Breast epithelium (tissue), 4 donors: ENCODE data around the gene ANO3. TPM values are rescaled to one million over a fixed set of nuclear protein-coding genes. Genes with fewer than 3 reads are reported as not detected.

Experiments used
- DNase-seq, 2 donors: peaks; one replicate each; pipeline ENCODE4 v3.0.0-alpha.2; 2019; ENCODE audit warnings: low spot score in 2 of 2
- H3K27ac ChIP-seq, 2 donors: fragments of 200-600 bp; sonication (generic) in 1 of 2; one replicate each; pipeline ENCODE4 v1.5.1; 2016 to 2019; ENCODE audit warnings: mild to moderate bottlenecking in 1 of 2
- H3K27me3 ChIP-seq, 2 donors: fragments of 200-600 bp; sonication (generic) in 1 of 2; one replicate each; pipeline versions ENCODE4 v1.5.1 to v1.6.0; 2017 to 2019; ENCODE audit warnings: control low read depth in 1 of 2, mild to moderate bottlenecking in 1 of 2
- H3K36me3 ChIP-seq: fragments of 200-600 bp; one replicate; pipeline ENCODE4 v1.5.1; 2019
- H3K4me1 ChIP-seq, 2 donors: fragments of 200-600 bp; sonication (generic); one replicate each; pipeline ENCODE4 v1.5.1; 2016 to 2019; ENCODE audit warnings: control low read depth in 1 of 2
- H3K4me3 ChIP-seq, 3 donors: fragments of 200-600 bp; sonication (generic); 1 replicate in 2 of 3; 2 replicates in 1 of 3; pipeline ENCODE4 v1.5.1; 2016 to 2019; ENCODE audit warnings: mild to moderate bottlenecking in 3 of 3, moderate library complexity in 2 of 3
- H3K9me3 ChIP-seq, 2 donors: fragments of 200-600 bp; sonication (generic) in 1 of 2; one replicate each; pipeline ENCODE4 v1.5.1; 2016 to 2019; ENCODE audit warnings: control low read depth in 1 of 2
- POLR2A ChIP-seq: fragments of 450-650 bp; IDR thresholded peaks from one replicate; pipeline ENCODE4 v1.6.1; 2016; ENCODE audit warnings: antibody characterized with exemption, mild to moderate bottlenecking, moderate library complexity
- POLR2AphosphoS5 ChIP-seq, 3 donors: sonication (generic); formaldehyde crosslinking; IDR thresholded peaks; one replicate each; pipeline ENCODE4 v1.6.1; 2017; ENCODE audit warnings: antibody characterized with exemption in 3 of 3
- intact Hi-C: fragments of 100-400 bp; cut with DNase I; formaldehyde crosslinking; loops from one replicate; pipeline ENCODE4 v1.15.1; 2023; ENCODE audit warnings: low total_unique reads
- total RNA-seq, 3 donors: library from RNA; depleted of rRNA; stranded (reverse); fragments of >200 nt; gene quantifications; one replicate each; pipeline ENCODE4 v1.1.0, GENCODE V29; 2016
- TF ChIP-seq, protein P1 (sequence below), 3 donors: fragments of 450-650 bp; IDR thresholded peaks; one replicate each; pipeline ENCODE4 v1.5.1; 2016 to 2017; ENCODE audit warnings: antibody characterized with exemption in 3 of 3, mild to moderate bottlenecking in 3 of 3, moderate library complexity in 3 of 3

ANO3 gene
- total RNA-seq, 3 donors from 2014 or later, result 0.29 to 9.0 (median 0.66) TPM

DNA sequence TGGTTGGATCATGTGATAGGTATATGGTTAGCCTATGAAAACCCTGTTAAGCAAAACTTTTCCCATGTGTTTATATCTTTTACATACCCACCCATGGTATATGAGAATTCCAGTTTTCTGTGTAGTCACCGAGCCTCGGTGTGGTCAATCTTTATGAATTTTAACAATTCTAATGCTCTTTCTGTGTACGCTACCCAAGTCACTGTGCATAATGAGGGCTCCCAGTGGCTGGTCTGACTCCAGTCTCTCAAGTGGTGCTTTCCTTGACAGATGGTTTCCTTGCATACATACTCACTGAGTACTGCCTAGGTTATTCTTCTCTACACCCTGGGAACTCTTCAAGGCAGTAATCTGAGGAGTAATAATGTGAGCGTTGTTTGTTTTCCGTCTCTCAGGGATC is 222.5 kb downstream of the ANO3 start:
- no peaks in the 10 kb centered on the region for H3K27me3 ChIP-seq
- intact Hi-C loops, result no loop called here
- H3K9me3 ChIP-seq, result no peaks in the 10 kb centered on the region
- no peaks in the 10 kb centered on the region for H3K4me1 ChIP-seq
- H3K4me3 ChIP-seq, result no peak overlapping the region
- H3K27ac ChIP-seq, result no peak overlapping the region
- TF ChIP-seq, protein P1, sequence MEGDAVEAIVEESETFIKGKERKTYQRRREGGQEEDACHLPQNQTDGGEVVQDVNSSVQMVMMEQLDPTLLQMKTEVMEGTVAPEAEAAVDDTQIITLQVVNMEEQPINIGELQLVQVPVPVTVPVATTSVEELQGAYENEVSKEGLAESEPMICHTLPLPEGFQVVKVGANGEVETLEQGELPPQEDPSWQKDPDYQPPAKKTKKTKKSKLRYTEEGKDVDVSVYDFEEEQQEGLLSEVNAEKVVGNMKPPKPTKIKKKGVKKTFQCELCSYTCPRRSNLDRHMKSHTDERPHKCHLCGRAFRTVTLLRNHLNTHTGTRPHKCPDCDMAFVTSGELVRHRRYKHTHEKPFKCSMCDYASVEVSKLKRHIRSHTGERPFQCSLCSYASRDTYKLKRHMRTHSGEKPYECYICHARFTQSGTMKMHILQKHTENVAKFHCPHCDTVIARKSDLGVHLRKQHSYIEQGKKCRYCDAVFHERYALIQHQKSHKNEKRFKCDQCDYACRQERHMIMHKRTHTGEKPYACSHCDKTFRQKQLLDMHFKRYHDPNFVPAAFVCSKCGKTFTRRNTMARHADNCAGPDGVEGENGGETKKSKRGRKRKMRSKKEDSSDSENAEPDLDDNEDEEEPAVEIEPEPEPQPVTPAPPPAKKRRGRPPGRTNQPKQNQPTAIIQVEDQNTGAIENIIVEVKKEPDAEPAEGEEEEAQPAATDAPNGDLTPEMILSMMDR (IDR thresholded peaks at IDR 0.05), result no peak
- no peak for TF ChIP-seq POLR2A
- TF ChIP-seq POLR2AphosphoS5 (IDR thresholded peaks at IDR 0.05), result no peak
- H3K36me3 ChIP-seq, result no peaks in the 10 kb centered on the region
- DNase-seq, result no peak

GRCh38 chr11:26556582-26556981 is 224.7 kb downstream of the ANO3 start:
- Histone ChIP-seq H3K4me1 (no peaks in the 10 kb centered on the region), H3K27ac (peak overlapping the region in 1 of 2 donors; percentile 34), H3K36me3 (no peaks in the 10 kb centered on the region), H3K9me3 (no peaks in the 10 kb centered on the region), H3K4me3 (no peak overlapping the region), H3K27me3 (no peaks in the 10 kb centered on the region)
- DNase-seq, result no peak
- intact Hi-C loops, result no loop called here
- TF ChIP-seq POLR2A, result no peak
- TF ChIP-seq, protein P1 (IDR thresholded peaks at IDR 0.05), result no peak
- TF ChIP-seq POLR2AphosphoS5 (IDR thresholded peaks at IDR 0.05), result no peak

DNA sequence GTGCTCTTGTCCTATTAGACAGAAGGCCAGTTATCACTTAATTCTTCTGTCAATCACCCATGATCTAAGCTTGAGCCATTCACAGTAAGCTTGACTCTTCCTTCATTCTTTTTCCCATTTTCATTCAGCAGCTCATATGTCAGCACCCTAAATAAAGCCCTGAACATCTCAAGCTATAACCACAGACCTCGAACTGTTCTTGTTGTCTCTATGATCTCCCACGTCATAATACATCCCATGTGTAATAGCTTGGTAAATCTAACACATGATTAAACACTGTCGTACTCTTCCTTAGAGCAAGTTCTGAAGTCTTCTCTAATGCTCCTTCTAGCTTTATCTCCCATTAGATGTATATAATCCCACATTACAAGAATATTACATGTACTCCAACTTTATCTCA is 225.7 kb downstream of the ANO3 start:
- intact Hi-C loops, result no loop called here
- no peak for DNase-seq
- Histone ChIP-seq H3K27me3 (no peaks in the 10 kb centered on the region), H3K36me3 (no peaks in the 10 kb centered on the region), H3K4me3 (no peak overlapping the region), H3K27ac (no peak overlapping the region), H3K9me3 (no peaks in the 10 kb centered on the region), H3K4me1 (no peaks in the 10 kb centered on the region)
- TF ChIP-seq POLR2AphosphoS5 (IDR thresholded peaks at IDR 0.05) (no peak), POLR2A (no peak)
- TF ChIP-seq, protein P1 (IDR thresholded peaks at IDR 0.05), result no peak

DNA sequence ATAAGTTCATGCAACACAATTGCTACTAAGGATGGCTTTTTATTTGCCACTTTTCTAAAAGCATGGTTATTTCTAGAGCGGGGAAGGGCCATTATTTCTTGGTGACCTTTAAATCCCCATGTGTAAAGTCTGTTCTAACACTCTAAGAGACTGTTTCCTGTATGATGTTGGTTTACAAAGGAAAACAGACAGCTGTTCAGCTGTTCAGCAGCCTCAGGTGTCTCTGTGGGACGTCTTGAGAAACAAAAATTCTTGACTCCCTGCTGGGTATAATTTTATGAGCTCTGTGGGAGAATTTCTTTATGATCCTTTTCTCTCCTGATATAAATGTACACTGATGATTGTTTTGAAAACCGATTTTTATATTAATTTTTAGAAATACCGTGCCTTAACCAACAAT is 226.3 kb downstream of the ANO3 start:
- intact Hi-C loops, result no loop called here
- H3K27me3 ChIP-seq, result no peaks in the 10 kb centered on the region
- no peaks in the 10 kb centered on the region for H3K36me3 ChIP-seq
- TF ChIP-seq POLR2A (no peak), POLR2AphosphoS5 (IDR thresholded peaks at IDR 0.05) (no peak)
- TF ChIP-seq, protein P1 (IDR thresholded peaks at IDR 0.05), result no peak
- no peak for DNase-seq
- H3K4me3 ChIP-seq, result no peak overlapping the region
- H3K27ac ChIP-seq, result no peak overlapping the region
- no peaks in the 10 kb centered on the region for H3K4me1 ChIP-seq
- no peaks in the 10 kb centered on the region for H3K9me3 ChIP-seq

DNA sequence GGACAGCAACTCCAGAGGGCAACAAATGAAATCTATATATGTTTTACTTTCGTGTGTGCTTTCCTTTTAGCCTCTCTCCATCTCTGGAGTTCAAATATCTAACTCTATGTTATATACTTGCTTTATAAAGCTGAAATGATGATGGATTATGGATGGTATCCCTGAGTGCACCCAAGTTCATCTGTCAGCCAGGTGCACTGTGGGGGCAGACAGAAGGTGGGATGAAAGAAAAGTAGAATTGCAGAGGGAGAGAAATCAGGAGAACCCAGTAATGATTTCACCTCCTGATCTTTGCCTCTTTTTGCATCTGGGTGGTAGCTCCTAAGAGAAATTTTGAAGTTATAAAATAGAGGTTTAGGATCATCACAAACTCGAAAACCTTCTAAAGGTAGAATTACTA is 237.7 kb downstream of the ANO3 start:
- DNase-seq, result no peak
- intact Hi-C loops, result no loop called here
- Histone ChIP-seq H3K4me3 (peak overlapping the region in 1 of 3 donors; percentile 9), H3K27me3 (no peaks in the 10 kb centered on the region), H3K4me1 (no peaks in the 10 kb centered on the region), H3K27ac (peak overlapping the region in 1 of 2 donors; percentile 31), H3K9me3 (no peaks in the 10 kb centered on the region), H3K36me3 (no peaks in the 10 kb centered on the region)
- TF ChIP-seq, protein P1 (IDR thresholded peaks at IDR 0.05), result no peak
- TF ChIP-seq POLR2AphosphoS5 (IDR thresholded peaks at IDR 0.05) (no peak), POLR2A (no peak)
